H1 (cell line): ENCODE data around the gene MEF2B.

Source experiments
- BRCA1 ChIP-seq: IDR thresholded peaks from 2 replicates; pipeline ENCODE4 v1.6.1; 2012; ENCODE audit warnings: low read depth, low read length, improper control_type of control experiment
- KDM1A ChIP-seq: fragments of 200-600, 300-600 bp; sonication (generic); IDR thresholded peaks from 2 replicates; pipeline ENCODE4 v1.7.1; 2016; ENCODE audit warnings: mild to moderate bottlenecking, low read length, borderline replicate concordance
- RFX5 ChIP-seq: IDR thresholded peaks from 2 replicates; pipeline ENCODE4 v1.6.1; 2011; ENCODE audit warnings: low read depth, low read length, improper control_type of control experiment, borderline replicate concordance
- ZNF274 ChIP-seq: IDR thresholded peaks from 2 replicates; pipeline ENCODE4 v1.7.0; 2012; ENCODE audit warnings: low read length, borderline replicate concordance; ENCODE audit errors: extremely low read depth
- TF ChIP-seq, protein P1 (sequence below), 3 experiments: IDR thresholded peaks; 1 replicate in 2 of 3; 2 replicates in 1 of 3; pipeline versions ENCODE4 v1.5.1 to v1.6.1; 2011; ENCODE audit warnings: low read length in 3 of 3, mild to moderate bottlenecking in 3 of 3, inconsistent platforms in 2 of 3, low read depth in 1 of 3, moderate library complexity in 1 of 3; ENCODE audit not compliant: insufficient read depth in 1 of 3; ENCODE audit errors: control extremely low read depth in 1 of 3

DNA sequence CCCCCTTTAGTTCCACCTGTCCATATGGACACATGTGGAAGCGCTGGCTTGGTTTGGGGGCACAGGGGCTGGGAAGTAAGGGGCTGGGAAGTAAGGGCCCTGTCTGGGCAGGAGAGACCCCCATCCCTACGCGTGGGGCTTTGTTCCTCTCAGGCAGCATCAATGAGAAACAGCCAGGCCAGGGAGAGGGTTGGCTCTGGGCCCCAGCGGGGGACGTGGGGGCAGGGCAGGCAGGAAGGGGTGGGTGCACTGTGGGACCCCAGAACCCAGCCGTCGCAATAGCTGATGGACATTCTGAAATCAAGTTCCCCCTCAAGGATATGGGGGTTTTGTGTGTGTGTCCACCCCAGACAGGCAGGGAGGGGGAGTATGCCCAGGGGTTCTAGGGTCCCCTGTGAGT lies 42.9 kb upstream of the MEF2B start:
- TF ChIP-seq, protein P1, sequence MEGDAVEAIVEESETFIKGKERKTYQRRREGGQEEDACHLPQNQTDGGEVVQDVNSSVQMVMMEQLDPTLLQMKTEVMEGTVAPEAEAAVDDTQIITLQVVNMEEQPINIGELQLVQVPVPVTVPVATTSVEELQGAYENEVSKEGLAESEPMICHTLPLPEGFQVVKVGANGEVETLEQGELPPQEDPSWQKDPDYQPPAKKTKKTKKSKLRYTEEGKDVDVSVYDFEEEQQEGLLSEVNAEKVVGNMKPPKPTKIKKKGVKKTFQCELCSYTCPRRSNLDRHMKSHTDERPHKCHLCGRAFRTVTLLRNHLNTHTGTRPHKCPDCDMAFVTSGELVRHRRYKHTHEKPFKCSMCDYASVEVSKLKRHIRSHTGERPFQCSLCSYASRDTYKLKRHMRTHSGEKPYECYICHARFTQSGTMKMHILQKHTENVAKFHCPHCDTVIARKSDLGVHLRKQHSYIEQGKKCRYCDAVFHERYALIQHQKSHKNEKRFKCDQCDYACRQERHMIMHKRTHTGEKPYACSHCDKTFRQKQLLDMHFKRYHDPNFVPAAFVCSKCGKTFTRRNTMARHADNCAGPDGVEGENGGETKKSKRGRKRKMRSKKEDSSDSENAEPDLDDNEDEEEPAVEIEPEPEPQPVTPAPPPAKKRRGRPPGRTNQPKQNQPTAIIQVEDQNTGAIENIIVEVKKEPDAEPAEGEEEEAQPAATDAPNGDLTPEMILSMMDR (IDR thresholded peaks at IDR 0.05; ENCODE audit: control extremely low read depth in 1 of 3, insufficient read depth in 1 of 3, low read depth in 1 of 3, low read length in 3 of 3), result no peak
- TF ChIP-seq ZNF274 (no peak), BRCA1 (no peak), KDM1A (no peak), RFX5 (no peak)
